ENCODE data around the gene SH3BP2.

DNA sequence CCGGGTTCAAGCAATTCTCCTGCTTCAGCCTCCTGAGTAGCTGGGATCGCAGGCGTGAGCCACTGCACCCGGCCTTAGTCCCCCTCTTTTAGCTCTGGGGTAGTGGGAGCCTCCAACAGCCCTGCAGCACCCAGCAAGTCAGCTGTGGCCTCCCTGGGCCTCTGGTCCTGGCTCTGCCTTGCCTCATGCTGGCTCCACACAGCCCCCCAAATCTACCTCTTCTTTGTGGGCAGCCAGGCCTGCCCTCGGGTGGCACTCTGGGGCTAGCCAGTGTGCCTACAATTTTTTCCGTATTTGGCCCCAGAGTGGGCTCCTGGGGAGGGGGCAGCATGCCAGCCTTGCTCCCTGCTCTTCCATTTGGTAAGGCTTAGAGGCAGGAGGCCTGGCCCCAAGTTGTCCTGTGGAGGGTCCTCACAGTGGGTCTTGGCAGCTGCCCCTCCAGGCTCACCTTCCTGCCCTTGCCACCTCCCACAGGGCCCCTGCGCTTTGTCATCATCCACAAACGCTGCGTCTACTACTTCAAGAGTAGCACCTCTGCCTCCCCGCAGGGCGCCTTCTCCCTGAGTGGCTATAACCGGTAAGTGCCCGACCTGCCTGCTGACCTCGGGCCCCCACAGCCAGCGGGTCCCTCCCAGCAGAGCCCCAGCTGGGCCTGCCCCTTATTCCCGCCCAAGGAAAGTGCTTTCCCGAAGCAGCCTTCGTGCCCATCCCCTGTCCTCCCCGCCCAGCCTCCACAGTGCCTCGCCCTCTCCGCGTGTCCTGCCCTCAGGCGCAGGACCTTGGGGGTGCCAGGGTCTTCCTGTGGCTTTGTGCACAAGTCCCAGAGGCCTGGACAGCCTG lies 29.8 kb downstream of the SH3BP2 start:
- TF ChIP-seq, protein P1, sequence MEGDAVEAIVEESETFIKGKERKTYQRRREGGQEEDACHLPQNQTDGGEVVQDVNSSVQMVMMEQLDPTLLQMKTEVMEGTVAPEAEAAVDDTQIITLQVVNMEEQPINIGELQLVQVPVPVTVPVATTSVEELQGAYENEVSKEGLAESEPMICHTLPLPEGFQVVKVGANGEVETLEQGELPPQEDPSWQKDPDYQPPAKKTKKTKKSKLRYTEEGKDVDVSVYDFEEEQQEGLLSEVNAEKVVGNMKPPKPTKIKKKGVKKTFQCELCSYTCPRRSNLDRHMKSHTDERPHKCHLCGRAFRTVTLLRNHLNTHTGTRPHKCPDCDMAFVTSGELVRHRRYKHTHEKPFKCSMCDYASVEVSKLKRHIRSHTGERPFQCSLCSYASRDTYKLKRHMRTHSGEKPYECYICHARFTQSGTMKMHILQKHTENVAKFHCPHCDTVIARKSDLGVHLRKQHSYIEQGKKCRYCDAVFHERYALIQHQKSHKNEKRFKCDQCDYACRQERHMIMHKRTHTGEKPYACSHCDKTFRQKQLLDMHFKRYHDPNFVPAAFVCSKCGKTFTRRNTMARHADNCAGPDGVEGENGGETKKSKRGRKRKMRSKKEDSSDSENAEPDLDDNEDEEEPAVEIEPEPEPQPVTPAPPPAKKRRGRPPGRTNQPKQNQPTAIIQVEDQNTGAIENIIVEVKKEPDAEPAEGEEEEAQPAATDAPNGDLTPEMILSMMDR (conservative IDR thresholded peaks at IDR 0.05; ENCODE audit: low read length): no peak
- TF ChIP-seq EZH2phosphoT487 (IDR thresholded peaks at IDR 0.05; ENCODE audit: borderline replicate concordance, low read depth, low read length): no peak

Data from OCI-LY7 (cell line).